GM21529 (cell line): Measurements from ENCODE around the gene ZDHHC11.
A peak's percentile ranks its signal among the peaks of the same experiment; 100 is the strongest.

Experiments used
- ATAC-seq: cut with Tn5 transposase; IDR thresholded peaks from one replicate; pipeline ENCODE4 v1.9.1; 2021; ENCODE audit not compliant: unreplicated experiment

Gene ZDHHC11, protein sequence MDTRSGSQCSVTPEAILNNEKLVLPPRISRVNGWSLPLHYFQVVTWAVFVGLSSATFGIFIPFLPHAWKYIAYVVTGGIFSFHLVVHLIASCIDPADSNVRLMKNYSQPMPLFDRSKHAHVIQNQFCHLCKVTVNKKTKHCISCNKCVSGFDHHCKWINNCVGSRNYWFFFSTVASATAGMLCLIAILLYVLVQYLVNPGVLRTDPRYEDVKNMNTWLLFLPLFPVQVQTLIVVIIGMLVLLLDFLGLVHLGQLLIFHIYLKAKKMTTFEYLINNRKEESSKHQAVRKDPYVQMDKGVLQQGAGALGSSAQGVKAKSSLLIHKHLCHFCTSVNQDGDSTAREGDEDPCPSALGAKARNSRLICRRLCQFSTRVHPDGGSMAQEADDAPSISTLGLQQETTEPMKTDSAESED

DNA sequence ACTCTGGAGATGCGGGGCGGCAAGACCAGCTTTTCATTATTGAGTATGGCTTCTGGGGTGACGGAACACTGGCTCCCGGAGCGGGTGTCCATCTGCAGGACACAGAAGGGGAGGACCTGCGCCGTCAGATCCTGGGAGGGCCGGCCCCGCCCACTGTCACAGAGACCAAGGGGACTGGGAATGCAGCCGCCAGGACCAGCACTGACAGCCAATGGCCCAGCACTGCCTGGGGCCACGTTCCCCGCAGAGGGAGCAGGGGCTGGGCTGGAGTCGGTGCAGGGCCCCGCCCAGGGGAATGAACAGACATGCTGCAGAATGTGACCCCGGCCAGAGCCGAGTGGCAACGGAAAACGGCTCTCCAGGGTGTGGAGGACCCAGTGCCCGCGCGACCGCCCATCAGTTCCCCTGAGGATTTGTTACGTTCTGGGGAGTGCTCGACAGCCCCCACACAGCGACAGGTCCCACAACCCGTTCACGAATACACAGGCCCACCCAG, at the start of gene ZDHHC11:
Gene ZDHHC11 (minus strand): TSS at position 476 of the 496 bp plus-strand sequence. CDS start 384 bp downstream, at position 92.
- ATAC-seq = no peak

DNA sequence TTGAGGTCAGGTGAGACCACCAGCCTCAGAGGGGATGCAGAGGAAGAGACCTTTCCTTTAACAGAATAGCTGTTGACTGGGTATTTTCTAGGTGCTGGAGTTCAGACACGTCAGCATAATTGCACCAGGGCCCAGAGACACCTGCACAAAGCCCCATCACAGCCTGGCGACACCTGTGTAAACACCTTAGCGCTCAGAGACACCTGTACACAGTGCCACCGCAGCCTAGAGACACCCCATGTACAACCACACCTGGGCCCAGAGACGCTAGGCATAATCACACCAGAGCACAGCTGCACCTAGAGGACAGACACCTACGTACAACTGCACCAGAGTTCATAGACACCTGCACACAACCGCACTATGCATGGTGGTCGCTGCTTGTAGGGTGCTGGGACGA, 42.9 kb upstream of the ZDHHC11 start:
- ATAC-seq = no peak

DNA sequence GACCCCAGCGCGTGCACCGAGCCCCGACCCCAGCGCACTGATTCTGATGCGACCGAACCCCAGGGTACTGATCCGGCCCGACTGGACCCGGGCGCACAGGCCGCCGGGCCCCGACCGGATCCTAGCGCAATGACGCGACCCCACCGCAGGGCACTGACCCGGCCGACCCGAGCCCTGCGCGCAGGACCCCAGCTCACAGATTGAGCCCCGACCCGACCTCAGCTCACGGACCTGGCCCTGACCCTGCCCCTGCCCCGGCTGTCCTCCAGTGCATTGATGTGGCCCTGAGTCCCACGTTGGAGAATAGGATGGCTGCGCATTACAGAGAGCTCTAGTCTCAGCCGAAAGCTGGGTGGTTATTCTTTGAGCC, 42.3 kb upstream of the ZDHHC11 start:
- ATAC-seq = peak; percentile 15

DNA sequence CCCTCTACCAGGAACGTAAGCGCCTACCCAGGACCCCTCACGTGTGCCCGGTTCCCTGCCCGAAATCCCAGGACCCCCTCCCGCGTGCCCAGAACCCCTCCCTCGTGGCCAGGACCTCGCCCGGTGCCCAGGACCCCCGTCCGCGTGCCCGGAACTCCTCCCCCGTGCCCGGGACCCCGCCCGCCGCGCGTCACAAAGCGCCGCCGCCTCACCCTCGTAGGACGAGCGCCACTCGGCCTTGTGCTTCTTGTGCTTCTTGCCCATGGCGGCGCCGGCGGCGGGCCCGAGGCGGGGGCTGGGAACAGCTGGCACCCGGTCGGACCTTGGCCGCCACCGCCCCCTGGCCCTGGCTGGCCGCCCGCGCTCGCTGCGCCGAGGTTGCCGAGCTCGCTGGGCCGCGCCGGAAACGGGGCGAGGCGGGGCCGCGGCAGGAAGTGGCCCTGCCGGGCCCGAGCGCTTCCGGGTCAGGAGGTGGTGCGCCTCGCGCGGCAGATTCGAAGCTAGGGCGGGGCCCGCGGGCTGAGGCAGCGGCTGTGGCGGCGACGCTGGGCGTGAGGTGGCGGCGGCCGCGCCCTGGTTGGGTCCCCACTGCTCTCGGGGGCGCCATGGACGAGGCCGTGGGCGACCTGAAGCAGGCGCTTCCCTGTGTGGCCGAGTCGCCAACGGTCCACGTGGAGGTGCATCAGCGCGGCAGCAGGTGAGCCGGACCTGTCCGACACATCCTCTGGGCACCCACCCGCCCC, 41.8 kb upstream of the ZDHHC11 start, which contains the start of the genes BRD9 and TRIP13:
Gene BRD9 (minus strand): TSS at position 408 of the 743 bp plus-strand sequence. CDS start 144 bp downstream, at position 264.
Gene TRIP13 (plus strand): TSS at position 491 of the 743 bp plus-strand sequence. CDS start 115 bp downstream, at position 606.
- peak; percentile 96 for ATAC-seq

DNA sequence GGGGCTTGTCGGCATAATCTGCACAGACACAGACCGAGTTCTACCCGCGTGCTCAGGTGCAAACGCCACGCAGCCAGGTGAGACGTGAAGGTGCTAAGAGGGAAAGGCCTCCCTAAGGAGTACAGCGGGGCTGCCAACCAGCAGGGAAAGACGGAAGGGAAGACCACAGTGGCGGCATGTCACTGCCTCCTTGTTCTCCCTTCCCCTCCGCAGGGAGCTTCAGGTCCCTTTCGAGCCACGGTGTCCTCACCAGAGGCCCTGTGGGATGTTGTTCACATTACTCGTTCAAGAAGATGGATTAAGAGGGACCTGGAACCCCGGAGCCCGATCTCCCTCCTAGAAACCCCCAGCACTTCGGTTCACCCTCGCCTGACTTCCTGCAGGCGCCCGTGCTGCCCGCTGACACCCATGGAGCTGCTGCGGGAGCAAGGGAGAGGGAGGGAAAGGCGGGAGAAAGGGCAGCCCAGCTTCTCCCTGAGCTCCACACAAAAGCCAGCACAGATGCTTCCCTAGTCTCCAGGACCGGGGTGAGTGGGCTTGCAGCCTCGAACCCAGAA, 41.1 kb upstream of the ZDHHC11 start:
- peak; percentile 12 for ATAC-seq

DNA sequence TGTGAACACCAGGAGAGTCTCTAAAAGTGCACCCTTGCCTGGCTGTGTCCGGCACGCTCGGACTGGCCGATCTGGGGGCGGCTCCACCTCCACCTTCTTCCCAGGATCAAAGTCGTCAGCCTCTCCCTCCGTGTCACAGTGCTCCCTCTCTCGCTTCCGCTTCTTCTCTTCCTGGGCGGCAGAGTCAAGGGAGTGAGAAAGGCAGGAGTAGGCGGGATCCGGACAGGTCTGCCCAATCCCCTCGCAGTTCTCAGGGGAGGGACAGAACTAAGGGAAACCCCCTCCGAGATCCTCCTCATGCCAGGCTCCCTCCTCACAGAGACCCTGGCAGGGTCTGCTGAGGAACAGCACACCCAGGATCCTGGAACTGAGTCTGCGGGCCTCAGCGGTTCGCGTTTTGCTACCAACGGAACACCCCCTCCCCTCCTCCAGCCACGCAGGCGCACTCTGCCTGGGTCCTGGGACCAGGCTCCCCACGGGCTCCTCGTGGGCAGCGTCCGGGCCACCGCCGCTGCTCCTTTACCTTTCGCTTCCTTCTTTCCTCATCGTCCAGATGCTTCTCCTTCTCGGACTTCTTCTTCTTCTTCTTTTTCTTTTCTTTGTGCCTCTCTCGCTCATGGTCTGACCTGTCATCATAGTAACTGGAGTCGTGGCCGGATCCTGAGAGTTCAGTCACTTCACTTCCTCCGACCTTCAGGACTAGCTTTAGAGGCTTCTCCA, 40.5 kb upstream of the ZDHHC11 start:
- no peak for ATAC-seq

DNA sequence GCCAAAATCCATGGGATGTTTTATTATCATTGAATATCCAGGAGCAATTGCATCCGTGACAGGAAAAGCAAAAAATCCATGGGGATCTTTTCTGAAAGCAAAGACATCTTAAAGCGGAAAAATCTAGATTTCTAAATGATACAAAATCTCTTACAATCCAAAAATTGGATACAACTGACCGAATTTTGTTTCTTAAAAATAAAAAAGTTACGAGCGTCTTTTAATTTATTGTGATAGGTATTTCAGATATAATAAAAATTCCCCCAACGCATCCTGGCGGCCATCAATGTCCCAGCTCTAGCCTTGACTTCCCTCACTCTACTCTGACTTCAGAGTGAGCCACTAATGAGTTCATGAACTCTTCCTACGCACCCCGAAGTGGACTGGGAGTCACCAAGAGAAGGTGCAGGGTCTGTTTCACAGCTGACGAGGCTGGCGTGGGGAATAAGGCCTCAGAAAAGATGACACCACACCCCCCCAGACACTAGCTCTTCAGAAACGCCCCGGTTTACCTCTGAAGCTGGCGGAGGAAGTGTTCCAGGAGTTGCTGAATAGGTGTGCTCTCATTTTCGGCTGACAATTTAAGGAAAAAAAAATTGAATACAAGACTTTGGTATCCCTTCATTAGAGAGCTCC, 38.4 kb upstream of the ZDHHC11 start:
- ATAC-seq = no peak

DNA sequence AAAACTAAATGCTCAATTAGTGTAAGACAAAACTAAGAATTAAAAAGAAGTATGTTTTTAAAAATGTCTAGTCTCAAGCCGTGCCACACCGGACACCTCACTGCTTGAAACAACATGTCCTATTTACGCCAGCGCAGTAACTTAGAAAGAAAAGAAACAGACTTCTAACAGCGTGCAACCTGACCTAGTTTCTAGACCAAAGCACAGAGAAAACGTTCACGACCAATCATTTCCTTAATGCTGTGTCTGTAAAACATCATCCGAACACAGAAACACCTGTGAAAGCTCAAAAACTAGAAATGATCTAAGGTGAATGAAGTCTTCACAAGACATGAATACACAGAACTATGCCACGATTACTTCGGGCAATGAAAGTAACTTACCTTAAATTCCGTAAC, 37.9 kb upstream of the ZDHHC11 start:
- no peak for ATAC-seq

DNA sequence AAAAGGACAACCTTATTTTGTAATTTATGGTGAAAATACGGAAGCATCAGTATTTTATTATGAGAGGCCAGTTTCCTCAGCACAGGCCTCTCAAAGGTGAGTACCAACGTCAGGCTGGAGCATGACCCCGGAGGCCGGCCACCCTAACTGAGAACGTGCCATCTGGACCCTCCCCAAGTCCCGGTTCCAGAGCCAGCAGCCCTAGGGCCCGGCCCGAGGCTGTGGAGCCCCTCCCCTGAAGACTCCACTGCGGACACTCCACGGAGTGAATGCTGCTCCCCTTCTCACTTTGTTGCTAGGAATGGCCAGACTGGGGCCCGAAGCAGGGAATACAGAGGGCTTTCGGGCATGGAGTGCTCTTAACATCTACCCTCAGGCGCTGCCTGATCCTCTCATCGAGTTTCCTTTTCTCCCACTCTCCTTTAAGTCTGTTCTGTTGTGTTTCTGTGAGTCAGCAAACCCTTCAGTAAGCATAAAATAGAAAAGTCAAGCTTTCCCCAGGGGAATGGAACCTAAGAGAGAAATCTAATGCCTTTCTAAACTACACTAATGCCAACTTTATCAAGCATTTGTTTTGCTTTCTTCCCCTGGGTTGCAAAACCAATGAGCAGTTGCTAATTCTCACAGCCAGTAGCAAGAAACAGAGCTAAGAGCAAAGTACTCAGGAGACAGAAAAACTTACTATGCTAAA, 37.3 kb upstream of the ZDHHC11 start:
- ATAC-seq = no peak

DNA sequence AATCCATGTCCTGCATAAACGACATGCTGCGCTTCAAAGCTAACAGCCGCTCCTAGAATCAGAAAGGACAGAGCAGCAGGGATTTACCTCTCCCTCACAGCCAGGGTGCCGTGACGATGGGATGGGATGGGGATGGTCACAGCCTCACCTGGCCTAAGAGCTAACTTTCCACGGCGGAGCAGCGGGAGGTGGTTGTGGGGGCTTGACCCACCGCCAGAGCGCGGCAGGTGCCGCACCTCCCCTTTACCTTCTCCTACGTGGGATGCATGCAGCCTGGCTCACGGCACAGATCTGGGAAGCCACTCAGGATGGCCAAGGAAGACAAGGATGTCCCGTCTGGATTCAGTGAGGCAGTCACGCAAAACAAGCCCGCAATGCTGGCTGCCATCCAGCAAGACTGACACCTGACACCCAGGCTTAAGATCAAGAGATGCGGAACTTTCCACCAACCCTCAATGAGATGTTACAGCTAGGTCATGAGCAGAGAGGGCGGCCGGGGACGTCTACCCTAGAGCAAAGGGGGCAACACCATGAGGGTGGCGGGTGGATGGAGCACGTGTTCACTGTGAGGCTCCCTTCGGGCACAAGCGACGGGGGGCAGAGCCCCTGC, 36.0 kb upstream of the ZDHHC11 start:
- no peak for ATAC-seq

DNA sequence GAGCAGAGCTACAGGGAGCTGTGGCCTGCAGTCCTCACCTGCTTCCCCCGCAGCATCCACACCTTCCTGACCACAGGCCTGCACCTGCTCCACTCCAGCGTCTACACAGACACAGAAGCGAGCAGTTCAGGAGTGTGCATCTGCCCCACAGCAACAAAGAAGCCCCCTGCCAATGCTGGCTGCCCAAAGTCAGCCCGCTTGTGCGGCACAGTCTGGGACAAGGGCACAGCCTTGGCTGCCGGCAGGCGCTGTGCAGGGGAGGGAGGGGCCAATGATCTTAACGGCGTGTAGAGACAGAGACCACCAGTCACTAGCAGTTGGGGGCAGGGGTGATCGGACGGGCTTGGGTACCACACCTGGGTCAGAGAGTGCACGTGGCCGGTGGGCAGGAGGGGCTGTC, 35.2 kb upstream of the ZDHHC11 start:
- no peak for ATAC-seq

DNA sequence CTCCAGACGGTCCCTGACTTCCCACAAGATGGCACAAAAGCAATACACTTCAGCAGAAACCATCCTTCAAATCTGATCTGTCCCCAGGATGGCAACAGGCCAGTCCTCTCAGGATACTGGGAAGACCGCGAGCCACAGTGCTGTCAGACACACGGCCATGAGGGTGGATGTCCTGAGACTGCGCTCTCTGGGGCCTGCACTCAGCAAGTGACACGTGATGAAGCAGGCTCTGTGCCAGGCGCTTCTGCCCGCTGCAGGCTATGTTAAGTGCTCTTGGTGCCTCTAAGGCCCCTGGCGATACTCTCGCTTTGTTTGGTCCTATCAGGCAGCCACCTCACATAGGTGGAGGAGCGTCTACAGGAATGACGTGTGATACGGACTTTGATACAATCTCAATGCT, 34.7 kb upstream of the ZDHHC11 start:
- ATAC-seq = no peak

DNA sequence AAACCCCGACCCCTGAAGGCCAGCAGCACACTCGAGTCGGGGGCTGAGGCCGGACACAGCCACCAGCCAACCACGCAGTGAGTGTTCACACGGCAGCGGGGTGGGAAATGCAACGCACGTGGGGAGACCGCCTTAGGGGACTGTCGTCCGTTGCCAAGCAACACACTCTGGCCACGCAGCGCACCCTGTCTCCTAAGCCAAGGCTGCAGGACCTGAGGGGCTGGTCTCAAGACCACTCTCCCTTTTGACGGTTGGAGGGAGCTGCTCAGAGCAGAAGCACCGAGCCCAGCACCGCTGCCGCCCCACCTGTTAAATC, 34.3 kb upstream of the ZDHHC11 start:
- ATAC-seq = no peak

DNA sequence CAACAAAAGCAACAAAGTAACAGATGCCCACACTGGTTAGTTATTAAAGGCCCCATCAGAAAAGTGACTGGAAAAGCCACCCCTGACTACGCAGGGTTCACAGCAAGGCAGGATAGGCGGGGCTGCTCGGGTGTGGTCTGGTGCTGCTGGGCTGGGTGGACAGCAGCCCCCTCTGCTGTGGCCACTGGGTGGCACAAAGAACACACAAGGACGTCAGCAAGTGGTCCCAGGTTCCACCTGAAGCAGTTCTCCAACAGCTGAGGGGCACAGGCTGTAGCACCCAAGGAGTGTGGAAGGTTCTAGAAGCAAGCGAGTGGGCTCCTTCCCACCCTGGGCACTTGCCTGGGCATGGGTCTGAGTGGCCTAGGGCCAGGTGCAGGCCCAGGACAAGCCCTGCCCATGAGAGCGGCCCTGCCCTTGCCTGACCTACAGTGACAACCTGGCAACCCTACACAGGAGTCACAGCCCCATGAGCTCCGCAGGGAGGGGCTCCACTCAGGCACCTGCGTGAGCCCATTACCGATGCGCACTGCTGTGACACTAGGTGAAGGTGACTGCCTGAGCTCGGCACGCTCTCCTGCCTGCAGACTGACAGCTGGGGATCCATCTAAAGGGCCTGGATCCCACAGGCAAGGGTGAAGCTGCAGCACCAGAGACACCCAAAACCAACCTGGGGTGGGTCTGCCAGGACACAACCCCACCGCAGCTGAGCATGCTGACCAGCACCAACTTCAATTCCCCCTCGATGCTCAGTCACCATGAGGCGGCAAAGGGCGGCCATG, 33.8 kb upstream of the ZDHHC11 start:
- ATAC-seq = no peak

DNA sequence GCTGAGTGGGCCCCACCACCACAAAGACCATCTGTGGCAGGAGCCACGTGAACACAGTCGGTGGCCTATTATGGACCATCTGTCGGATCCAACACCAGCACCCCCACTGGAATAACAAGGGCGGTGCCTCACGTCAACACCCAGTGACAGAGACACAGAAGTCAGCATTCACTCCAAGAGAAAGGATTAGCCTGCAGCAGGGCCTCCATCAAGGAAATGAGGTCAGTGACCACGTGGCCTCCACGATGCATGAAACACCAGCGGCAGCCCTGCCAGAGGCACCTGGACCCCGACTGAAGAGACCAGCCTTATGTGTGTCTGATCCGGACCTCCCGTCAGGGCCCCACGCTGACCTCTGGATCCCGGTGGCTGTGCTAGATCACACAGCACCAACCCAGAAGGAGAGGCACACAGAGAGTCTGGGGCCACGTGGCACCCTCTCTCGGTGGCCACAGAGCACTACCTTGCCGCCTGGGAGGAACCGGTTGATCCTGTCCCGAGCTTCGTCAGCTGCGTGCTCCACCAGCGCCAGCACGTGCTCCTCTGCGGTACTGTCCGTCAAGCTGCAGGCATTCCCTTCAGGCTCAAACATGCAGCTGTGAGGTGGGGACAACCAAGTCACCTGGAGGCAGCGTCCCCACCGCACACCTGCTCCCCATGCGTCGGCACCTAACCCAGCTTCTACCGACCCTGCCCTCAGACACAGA, 32.8 kb upstream of the ZDHHC11 start:
- ATAC-seq = no peak

DNA sequence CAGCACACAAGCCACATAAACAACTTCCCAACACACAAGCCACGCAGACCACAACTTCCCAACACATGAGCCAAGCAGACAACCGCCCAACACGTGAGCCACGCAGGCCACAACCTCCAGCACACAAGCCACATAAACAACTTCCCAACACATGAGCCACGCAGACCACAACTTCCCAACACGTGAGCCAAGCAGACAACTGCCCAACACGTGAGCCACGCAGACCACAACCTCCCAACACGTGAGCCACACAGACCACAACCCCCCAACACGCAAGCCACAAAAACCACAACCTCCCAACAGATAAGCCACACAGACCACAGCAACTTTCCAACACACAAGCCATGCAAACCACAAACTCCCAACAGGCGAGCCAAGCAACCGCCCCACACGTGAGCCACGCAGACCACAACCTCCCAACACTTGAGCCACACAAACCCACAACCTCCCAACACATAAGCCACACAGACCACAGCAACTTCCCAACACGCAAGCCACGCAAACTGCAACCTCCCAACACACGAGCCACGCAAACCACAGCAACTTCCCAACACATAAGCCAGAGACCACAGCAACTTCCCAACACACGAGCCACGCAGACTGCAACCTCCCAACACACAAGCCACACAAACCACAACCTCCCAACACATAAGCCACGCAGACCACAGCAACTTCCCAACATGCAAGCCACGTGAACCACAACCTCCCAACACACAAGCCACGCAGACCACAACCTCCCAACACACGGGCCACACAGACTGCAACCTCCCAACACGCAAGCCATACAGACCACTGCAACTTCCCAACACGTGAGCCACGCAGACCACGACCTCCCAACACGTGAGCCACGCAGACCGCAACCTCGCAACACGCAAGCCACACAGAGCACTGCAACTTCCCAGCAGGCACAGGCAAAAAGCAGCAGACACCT, 31.7 kb upstream of the ZDHHC11 start:
- ATAC-seq = no peak

DNA sequence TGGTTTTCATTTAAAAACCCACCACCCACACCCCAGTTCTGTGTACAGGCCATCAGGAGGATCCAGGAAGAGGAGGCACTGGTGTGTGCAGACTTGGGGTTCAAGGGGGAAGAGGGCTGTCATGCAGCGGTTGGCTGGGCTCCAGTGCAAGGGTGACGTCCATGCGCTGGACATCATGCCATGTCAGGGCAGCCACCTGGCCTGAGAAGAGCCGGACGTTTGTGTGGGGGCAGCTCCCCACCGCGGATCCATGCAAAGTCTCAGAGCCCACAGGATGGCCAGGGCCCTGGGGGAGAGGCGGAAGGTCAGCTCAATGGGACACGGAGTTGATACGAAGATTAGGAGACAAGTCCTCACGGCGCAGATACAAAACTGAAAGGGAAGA, 30.8 kb upstream of the ZDHHC11 start:
- ATAC-seq = no peak
